HAP-1 (cell line): ENCODE results near the gene PRKCE.

Experiments
- DNase-seq, 2 experiments: peaks; one replicate each; pipeline ENCODE4 v3.0.0-alpha.2; 2016 to 2020; ENCODE audit warnings: low spot score in 2 of 2
- H3K27me3 ChIP-seq: fragments of 250-450 bp; sonication (Bioruptor Pico); 2 replicates; pipeline ENCODE4 v1.5.1; 2020; ENCODE audit warnings: low read depth, mild to moderate bottlenecking, moderate library complexity
- H3K36me3 ChIP-seq: fragments of 250-450 bp; sonication (Bioruptor Pico); replicated peaks from 2 replicates; pipeline ENCODE4 v1.5.1; 2020; ENCODE audit warnings: mild to moderate bottlenecking
- H3K4me1 ChIP-seq: fragments of 250-450 bp; sonication (Bioruptor Pico); 2 replicates; pipeline ENCODE4 v1.5.1; 2020; ENCODE audit warnings: mild to moderate bottlenecking
- H3K4me3 ChIP-seq: fragments of 250-450 bp; sonication (Bioruptor Pico); 2 replicates; pipeline ENCODE4 v1.5.1; 2020; ENCODE audit warnings: mild to moderate bottlenecking, moderate library complexity
- H3K9me3 ChIP-seq: fragments of 250-450 bp; sonication (Bioruptor Pico); 2 replicates; pipeline ENCODE4 v1.5.1; 2020; ENCODE audit warnings: mild to moderate bottlenecking, moderate library complexity
- in situ Hi-C: fragments of 300-500 bp; cut with MboI; formaldehyde crosslinking; loops from 3 replicates; pipeline ENCODE4 v1.14.3; 2020; ENCODE audit warnings: low sequenced_read_pairs, inconsistent platforms, mixed read lengths

Gene PRKCE

GRCh38 chr2:45941531-45942236 is 290.2 kb downstream of the PRKCE start:
- in situ Hi-C loops, result no loop called here
- H3K4me3 ChIP-seq, result no peak overlapping the region
- no peak for DNase-seq
- no peaks in the 10 kb centered on the region for H3K36me3 ChIP-seq
- H3K27me3 ChIP-seq, result no peaks in the 10 kb centered on the region
- peaks cover 11% of the 10 kb centered on the region; the same call in 1 of the 2 replicates for H3K4me1 ChIP-seq
- no peaks in the 10 kb centered on the region for H3K9me3 ChIP-seq

- Histone ChIP-seq H3K36me3 (no peaks in the 10 kb centered on the region), H3K4me1 (peaks cover 11% of the 10 kb centered on the region; the same call in 1 of the 2 replicates), H3K27me3 (no peaks in the 10 kb centered on the region), H3K9me3 (no peaks in the 10 kb centered on the region), H3K4me3 (no peak overlapping the region)
- peak; percentile 16 to 43 for DNase-seq
- in situ Hi-C loops, result no loop called here
Measured at GRCh38 chr2:45942237-45942738, 290.8 kb downstream of the PRKCE start.

DNA sequence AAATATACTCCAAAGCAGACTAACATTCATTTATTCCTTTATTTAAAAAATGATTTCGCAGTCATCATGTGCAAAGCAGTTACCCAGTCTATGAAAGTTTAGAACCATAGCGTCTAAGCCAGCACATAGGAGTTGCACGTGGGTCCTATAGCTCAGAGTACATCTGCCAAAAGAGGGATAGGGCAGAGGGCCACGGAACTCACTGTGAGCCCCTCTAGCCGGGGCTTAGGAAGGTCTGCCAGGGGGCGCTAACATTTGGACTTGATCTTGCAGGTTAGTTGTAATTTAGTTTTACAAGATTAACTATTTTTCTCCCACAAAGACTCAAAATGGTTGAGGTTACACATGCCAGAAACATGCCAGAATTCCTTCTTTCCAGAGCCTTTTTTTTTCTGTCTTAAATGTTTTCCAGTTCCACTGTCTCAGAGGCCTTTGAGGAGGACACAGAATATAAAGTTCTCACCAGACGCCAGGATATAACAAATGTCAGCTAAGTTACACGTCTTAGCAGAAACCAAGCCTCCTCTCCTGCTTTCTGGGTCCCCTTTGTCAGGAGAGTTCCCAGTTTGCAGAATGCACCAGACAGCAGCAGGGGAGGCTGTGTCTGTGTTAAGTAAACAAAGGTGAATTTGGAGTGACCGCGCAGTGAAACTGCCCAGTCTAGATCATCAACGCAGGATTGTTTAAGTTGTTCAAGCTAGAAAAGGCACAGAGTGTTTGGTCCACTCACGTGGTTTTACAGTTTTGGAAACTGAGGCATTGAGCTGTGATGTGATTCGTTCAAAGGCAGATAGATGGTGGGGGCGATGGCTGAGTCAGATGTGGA is 292.0 kb downstream of the PRKCE start:
- Histone ChIP-seq H3K4me1 (peaks cover 11% of the 10 kb centered on the region; the same call in 1 of the 2 replicates), H3K9me3 (no peaks in the 10 kb centered on the region), H3K4me3 (no peak overlapping the region), H3K27me3 (no peaks in the 10 kb centered on the region), H3K36me3 (no peaks in the 10 kb centered on the region)
- no peak for DNase-seq
- in situ Hi-C loops, result no loop called here

GRCh38 chr2:45944074-45944473 is 292.6 kb downstream of the PRKCE start:
- H3K27me3 ChIP-seq, result no peaks in the 10 kb centered on the region
- DNase-seq, result no peak
- H3K4me1 ChIP-seq, result peaks cover 11% of the 10 kb centered on the region; the same call in 1 of the 2 replicates
- in situ Hi-C loops, result no loop called here
- no peak overlapping the region for H3K4me3 ChIP-seq
- H3K36me3 ChIP-seq, result no peaks in the 10 kb centered on the region
- no peaks in the 10 kb centered on the region for H3K9me3 ChIP-seq

GRCh38 chr2:45945302-45945717 is 293.8 kb downstream of the PRKCE start:
- in situ Hi-C loops, result no loop called here
- no peak overlapping the region for H3K4me3 ChIP-seq
- H3K4me1 ChIP-seq, result peaks cover 11% of the 10 kb centered on the region; the same call in 1 of the 2 replicates
- DNase-seq, result no peak
- no peaks in the 10 kb centered on the region for H3K9me3 ChIP-seq
- no peaks in the 10 kb centered on the region for H3K27me3 ChIP-seq
- H3K36me3 ChIP-seq, result no peaks in the 10 kb centered on the region

- in situ Hi-C loops, result no loop called here
- H3K4me1 ChIP-seq, result peaks cover 11% of the 10 kb centered on the region; the same call in 1 of the 2 replicates
- H3K9me3 ChIP-seq, result no peaks in the 10 kb centered on the region
- H3K4me3 ChIP-seq, result no peak overlapping the region
- DNase-seq, result no peak
- no peaks in the 10 kb centered on the region for H3K36me3 ChIP-seq
- H3K27me3 ChIP-seq, result no peaks in the 10 kb centered on the region
Measured at GRCh38 chr2:45946023-45946422, 294.5 kb downstream of the PRKCE start.

DNA sequence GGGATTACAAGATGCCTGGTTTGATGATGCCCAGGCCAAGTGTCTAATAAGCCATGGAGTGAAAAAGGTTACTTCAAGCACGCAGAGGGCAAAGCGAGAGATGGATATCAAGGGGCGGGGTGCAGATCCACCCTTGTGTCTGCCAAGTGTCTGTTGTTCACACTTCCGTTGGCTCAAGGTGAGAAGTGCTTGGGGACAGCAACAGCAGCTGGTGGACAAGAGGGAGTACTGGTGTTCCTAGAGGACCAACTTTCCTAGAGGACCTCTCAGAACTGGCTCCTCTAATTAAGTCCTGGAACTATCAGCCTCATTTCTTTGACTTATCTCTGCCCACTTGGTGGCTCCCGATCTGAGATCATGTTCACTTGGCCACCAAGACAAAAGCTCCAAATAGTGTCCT is 299.1 kb downstream of the PRKCE start:
- no peaks in the 10 kb centered on the region for H3K36me3 ChIP-seq
- in situ Hi-C loops, result no loop called here
- no peaks in the 10 kb centered on the region for H3K9me3 ChIP-seq
- no peak for DNase-seq
- H3K27me3 ChIP-seq, result no peaks in the 10 kb centered on the region
- peaks cover 8% of the 10 kb centered on the region for H3K4me1 ChIP-seq
- no peak overlapping the region for H3K4me3 ChIP-seq

- Histone ChIP-seq H3K9me3 (no peaks in the 10 kb centered on the region), H3K4me3 (no peak overlapping the region), H3K4me1 (peaks cover 8% of the 10 kb centered on the region), H3K27me3 (no peaks in the 10 kb centered on the region), H3K36me3 (no peaks in the 10 kb centered on the region)
- DNase-seq, result no peak
- in situ Hi-C loops, result no loop called here
Measured at GRCh38 chr2:45951025-45951727, 299.7 kb downstream of the PRKCE start.

DNA sequence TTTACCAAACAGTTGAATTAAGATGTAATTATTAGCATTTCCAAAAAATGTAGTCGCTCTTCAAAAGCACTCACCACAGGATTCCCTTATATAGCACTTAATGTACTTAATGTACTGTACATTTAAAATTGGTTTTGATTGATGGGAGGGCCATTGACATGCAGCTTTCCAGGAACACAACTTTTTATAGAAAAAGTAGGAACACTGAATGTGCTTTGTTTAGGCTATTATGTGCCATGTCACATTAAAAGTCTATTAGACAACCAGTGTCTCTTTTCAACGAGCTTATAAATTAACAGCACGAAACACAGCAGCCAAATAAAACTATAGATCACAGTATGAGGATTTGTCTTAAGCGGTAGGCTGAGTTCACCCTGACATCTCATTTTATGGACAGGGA is 301.1 kb downstream of the PRKCE start:
- in situ Hi-C loops, result no loop called here

GRCh38 chr2:45953376-45954027 is 302.0 kb downstream of the PRKCE start:
- Histone ChIP-seq H3K4me1 (peaks cover 8% of the 10 kb centered on the region), H3K4me3 (no peak overlapping the region), H3K9me3 (no peaks in the 10 kb centered on the region), H3K27me3 (no peaks in the 10 kb centered on the region), H3K36me3 (no peaks in the 10 kb centered on the region)
- no peak for DNase-seq
- in situ Hi-C loops, result no loop called here

More for the DNA sequence above, 301.1 kb downstream of the PRKCE start:
- H3K4me1 ChIP-seq, result peaks cover 8% of the 10 kb centered on the region
- no peaks in the 10 kb centered on the region for H3K36me3 ChIP-seq
- DNase-seq, result peak in 1 of 2 experiments; percentile 59
- H3K9me3 ChIP-seq, result no peaks in the 10 kb centered on the region
- H3K4me3 ChIP-seq, result no peak overlapping the region
- H3K27me3 ChIP-seq, result no peaks in the 10 kb centered on the region

DNA sequence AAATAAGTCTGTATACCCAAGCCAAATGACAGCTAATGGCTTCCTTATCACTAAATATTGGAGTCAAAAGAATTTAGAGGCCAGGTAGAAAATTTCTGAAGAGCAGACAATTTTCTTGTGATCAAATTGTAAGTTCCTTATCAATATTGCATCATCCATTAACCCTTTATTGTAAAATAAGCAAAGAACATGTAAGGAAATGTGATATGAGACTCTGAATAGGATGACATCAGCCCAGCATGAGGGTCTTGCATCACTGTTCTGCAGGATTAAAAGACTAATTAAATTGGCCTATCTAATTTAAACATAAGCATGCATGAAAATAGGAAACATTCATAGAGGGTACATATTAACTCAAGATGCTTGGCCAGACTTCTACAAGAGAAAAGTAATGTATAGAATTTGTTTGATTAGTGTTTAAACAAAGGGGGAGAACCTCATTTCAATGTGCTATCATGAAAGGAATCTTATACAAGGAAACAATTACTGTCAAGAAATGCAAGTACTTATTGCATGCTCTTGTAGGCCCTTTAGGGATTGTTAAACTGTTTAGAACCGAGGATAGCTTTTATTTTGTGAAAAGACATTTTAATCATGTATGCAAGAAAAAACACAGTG is 302.9 kb downstream of the PRKCE start:
- DNase-seq, result no peak
- in situ Hi-C loops, result no loop called here
- Histone ChIP-seq H3K4me1 (peaks cover 8% of the 10 kb centered on the region), H3K36me3 (no peaks in the 10 kb centered on the region), H3K4me3 (no peak overlapping the region), H3K9me3 (no peaks in the 10 kb centered on the region), H3K27me3 (no peaks in the 10 kb centered on the region)

GRCh38 chr2:45957533-45958227 is 306.2 kb downstream of the PRKCE start:
- Histone ChIP-seq H3K9me3 (no peaks in the 10 kb centered on the region), H3K4me1 (peaks cover 5% of the 10 kb centered on the region), H3K27me3 (no peaks in the 10 kb centered on the region), H3K4me3 (no peak overlapping the region), H3K36me3 (no peaks in the 10 kb centered on the region)
- in situ Hi-C loops, result no loop called here
- DNase-seq, result no peak
